ENCODE measurements around the gene UTY.

GRCh38 chrY:13362662-13363061 lies 117.2 kb downstream of the UTY start:
- TF ChIP-seq CTCF (conservative IDR thresholded peaks at IDR 0.05; ENCODE audit: low read length) (no peak), EZH2phosphoT487 (IDR thresholded peaks at IDR 0.05; ENCODE audit: borderline replicate concordance, low read depth, low read length) (no peak)

Data from OCI-LY7 (cell line).